Mesenchymal stem cell (in vitro differentiated cells and primary cell): ENCODE measurements around the gene NAGS.

ENCODE experiments used
- DNase-seq: peaks from one replicate; pipeline ENCODE4 v3.0.0-alpha.2; 2013
- H2AFZ ChIP-seq: one replicate; pipeline ENCODE4 v1.6.1; 2013; ENCODE audit warnings: low read depth, mild to moderate bottlenecking, control low read depth, inconsistent platforms, low read length, moderate library complexity
- H2AK5ac ChIP-seq: 2 replicates; pipeline ENCODE4 v1.6.1; 2013; ENCODE audit warnings: low read length, moderate library complexity, mild to moderate bottlenecking, inconsistent platforms; ENCODE audit not compliant: severe bottlenecking
- H2BK120ac ChIP-seq: one replicate; pipeline ENCODE4 v1.6.1; 2013; ENCODE audit warnings: low read depth, mild to moderate bottlenecking, inconsistent platforms, low read length, moderate library complexity
- H2BK12ac ChIP-seq, 2 experiments: one replicate each; pipeline ENCODE4 v1.6.1; 2013; ENCODE audit warnings: inconsistent platforms in 2 of 2, low read length in 2 of 2, mild to moderate bottlenecking in 2 of 2, moderate library complexity in 2 of 2, control low read depth in 1 of 2
- H2BK15ac ChIP-seq: one replicate; pipeline ENCODE4 v1.6.1; 2013; ENCODE audit warnings: mild to moderate bottlenecking, low read depth, inconsistent platforms; ENCODE audit not compliant: poor library complexity, severe bottlenecking
- H2BK5ac ChIP-seq: 2 replicates; pipeline ENCODE4 v1.6.1; 2013; ENCODE audit warnings: low read depth, mild to moderate bottlenecking, low read length, control low read depth, inconsistent platforms; ENCODE audit not compliant: poor library complexity, severe bottlenecking
- H3K14ac ChIP-seq, 2 experiments: one replicate each; pipeline ENCODE4 v1.6.1; 2013; ENCODE audit warnings: inconsistent platforms in 2 of 2, low read length in 2 of 2, control low read depth in 1 of 2, mild to moderate bottlenecking in 1 of 2, moderate library complexity in 1 of 2
- H3K18ac ChIP-seq, 2 experiments: one replicate each; pipeline ENCODE4 v1.6.1; 2013; ENCODE audit warnings: inconsistent platforms in 2 of 2, low read length in 2 of 2, control low read depth in 1 of 2, low read depth in 1 of 2, mild to moderate bottlenecking in 1 of 2
- H3K23ac ChIP-seq, 2 experiments: one replicate each; pipeline ENCODE4 v1.6.1; 2013; ENCODE audit warnings: inconsistent platforms in 2 of 2, low read length in 2 of 2, mild to moderate bottlenecking in 2 of 2, moderate library complexity in 2 of 2, control low read depth in 1 of 2
- H3K27ac ChIP-seq: 2 replicates; pipeline ENCODE4 v1.5.1; 2013; ENCODE audit warnings: mild to moderate bottlenecking, moderate library complexity, low read length, control low read depth, inconsistent platforms; ENCODE audit not compliant: poor library complexity, severe bottlenecking
- H3K27me3 ChIP-seq, 2 experiments: 2 replicates each; pipeline versions ENCODE4 v1.6.1 to v1.7.0; 2013; ENCODE audit warnings: low read length in 2 of 2, mild to moderate bottlenecking in 2 of 2, moderate library complexity in 2 of 2, control low read depth in 1 of 2, inconsistent platforms in 1 of 2; ENCODE audit not compliant: control insufficient read depth in 1 of 2, insufficient read depth in 1 of 2
- H3K36me3 ChIP-seq, 2 experiments: 2 replicates each; pipeline versions ENCODE4 v1.6.1 to v1.7.0; 2013; ENCODE audit warnings: low read length in 2 of 2, control low read depth in 1 of 2, inconsistent platforms in 1 of 2, low read depth in 1 of 2, mild to moderate bottlenecking in 1 of 2; ENCODE audit not compliant: insufficient read depth in 2 of 2, control insufficient read depth in 1 of 2
- H3K4ac ChIP-seq, 2 experiments: one replicate each; pipeline ENCODE4 v1.6.1; 2013; ENCODE audit warnings: inconsistent platforms in 2 of 2, low read length in 2 of 2, mild to moderate bottlenecking in 2 of 2, moderate library complexity in 2 of 2, control low read depth in 1 of 2, low read depth in 1 of 2
- H3K4me1 ChIP-seq: 2 replicates; pipeline ENCODE4 v1.6.1; 2013; ENCODE audit warnings: low read depth, low read length, control low read depth; ENCODE audit not compliant: control insufficient read depth, insufficient read depth
- H3K4me2 ChIP-seq: 2 replicates; pipeline ENCODE4 v1.6.1; 2013; ENCODE audit warnings: low read length, mild to moderate bottlenecking, inconsistent platforms; ENCODE audit not compliant: poor library complexity, severe bottlenecking
- H3K4me3 ChIP-seq, 2 experiments: 2 replicates each; pipeline versions ENCODE4 v1.5.1 to v1.7.0; 2013; ENCODE audit warnings: low read length in 2 of 2, mild to moderate bottlenecking in 2 of 2, control low read depth in 1 of 2, low read depth in 1 of 2; ENCODE audit not compliant: insufficient read depth in 1 of 2
- H3K79me1 ChIP-seq: replicated peaks from 2 replicates; pipeline ENCODE4 v1.6.1; 2013; ENCODE audit warnings: mild to moderate bottlenecking, control low read depth, low read length, inconsistent platforms; ENCODE audit not compliant: poor library complexity, severe bottlenecking
- H3K9ac ChIP-seq: 2 replicates; pipeline ENCODE4 v1.7.0; 2013; ENCODE audit warnings: mild to moderate bottlenecking, low read length, moderate library complexity
- H3K9me3 ChIP-seq: 2 replicates; pipeline ENCODE4 v1.7.0; 2013; ENCODE audit warnings: mild to moderate bottlenecking, low read length; ENCODE audit not compliant: control insufficient read depth
- H4K8ac ChIP-seq: one replicate; pipeline ENCODE4 v1.6.1; 2013; ENCODE audit warnings: inconsistent platforms, mild to moderate bottlenecking, low read length, moderate library complexity
- H4K91ac ChIP-seq: one replicate; pipeline ENCODE4 v1.6.1; 2013; ENCODE audit warnings: mild to moderate bottlenecking, low read length, inconsistent platforms
- WGBS: methylation state at CpG from one replicate; pipeline ENCODE4 v1.1.7; 2013; ENCODE audit warnings: mixed read lengths; 5-methylcytosine and 5-hydroxymethylcytosine counted together

NAGS gene

GRCh38 chr17:44023545-44024270 is 19.3 kb downstream of the NAGS start:
- Histone ChIP-seq H2BK12ac (no peak overlapping the region), H3K4me3 (no peak overlapping the region), H2BK15ac (peak overlapping the region; percentile 8), H3K4me2 (no peak overlapping the region), H3K27me3 (no peaks in the 10 kb centered on the region), H4K91ac (peak overlapping the region; percentile 19), H3K18ac (no peak overlapping the region), H3K4ac (no peak overlapping the region), H4K8ac (no peak overlapping the region), H3K27ac (no peak overlapping the region), H3K9ac (no peak overlapping the region), H3K4me1 (peaks cover 5% of the 10 kb centered on the region), H2AFZ (no peak overlapping the region), H3K23ac (no peak overlapping the region), H3K9me3 (no peaks in the 10 kb centered on the region), H3K36me3 (peaks cover 39 to 65% of the 10 kb centered on the region in 2 experiments), H2AK5ac (no peak overlapping the region), H3K79me1 (peaks cover 23% of the 10 kb centered on the region), H2BK5ac (no peak overlapping the region), H2BK120ac (no peak overlapping the region), H3K14ac (no peak overlapping the region)
- WGBS = 97% methylated on average over 22 of the region's 22 CpGs
- no peak for DNase-seq

- Histone ChIP-seq H4K91ac (no peak overlapping the region), H3K27me3 (no peaks in the 10 kb centered on the region), H3K9me3 (no peaks in the 10 kb centered on the region), H2AFZ (no peak overlapping the region), H3K9ac (no peak overlapping the region), H3K18ac (no peak overlapping the region), H2BK120ac (no peak overlapping the region), H3K14ac (no peak overlapping the region), H3K4me2 (no peak overlapping the region), H2BK15ac (no peak overlapping the region), H2BK12ac (no peak overlapping the region), H3K36me3 (peaks cover 43 to 69% of the 10 kb centered on the region in 2 experiments), H3K27ac (no peak overlapping the region), H3K4me3 (no peak overlapping the region), H3K23ac (peak overlapping the region in 1 of 2 experiments; percentile 35), H3K4ac (no peak overlapping the region), H2BK5ac (no peak overlapping the region), H3K4me1 (peaks cover 5% of the 10 kb centered on the region), H4K8ac (no peak overlapping the region), H2AK5ac (no peak overlapping the region), H3K79me1 (peaks cover 23% of the 10 kb centered on the region)
- WGBS = 96% methylated on average over 6 of the region's 6 CpGs
- DNase-seq = no peak
These were observed 19.8 kb downstream of the NAGS start for GRCh38 chr17:44024271-44024663.

- Histone ChIP-seq H3K79me1 (peaks cover 28% of the 10 kb centered on the region), H3K23ac (no peak overlapping the region), H4K8ac (no peak overlapping the region), H2BK15ac (no peak overlapping the region), H3K4me3 (no peak overlapping the region), H3K18ac (no peak overlapping the region), H3K27ac (no peak overlapping the region), H3K4me2 (no peak overlapping the region), H3K27me3 (no peaks in the 10 kb centered on the region), H3K36me3 (peaks cover 49 to 71% of the 10 kb centered on the region in 2 experiments), H2BK12ac (no peak overlapping the region), H2AFZ (no peak overlapping the region), H3K9me3 (no peaks in the 10 kb centered on the region), H4K91ac (no peak overlapping the region), H2BK5ac (no peak overlapping the region), H3K14ac (no peak overlapping the region), H2BK120ac (no peak overlapping the region), H3K4ac (no peak overlapping the region), H3K4me1 (peaks cover 5% of the 10 kb centered on the region), H3K9ac (no peak overlapping the region), H2AK5ac (no peak overlapping the region)
- DNase-seq = no peak
- WGBS = 93% methylated on average over 4 of the region's 4 CpGs
These were observed 20.4 kb downstream of the NAGS start for GRCh38 chr17:44024853-44025252.

GRCh38 chr17:44029736-44030135 is 25.3 kb downstream of the NAGS start:
- 91% methylated on average over 5 of the region's 5 CpGs for WGBS
- DNase-seq = no peak
- no peak overlapping the region for H2AFZ ChIP-seq
- no peak overlapping the region for H3K4ac ChIP-seq
- H2AK5ac ChIP-seq = no peak overlapping the region
- peak overlapping the region; percentile 23 for H4K8ac ChIP-seq
- H2BK15ac ChIP-seq = no peak overlapping the region
- H3K79me1 ChIP-seq = peaks cover 46% of the 10 kb centered on the region
- H3K18ac ChIP-seq = no peak overlapping the region
- no peak overlapping the region for H3K27ac ChIP-seq
- no peak overlapping the region for H3K9ac ChIP-seq
- H3K14ac ChIP-seq = no peak overlapping the region
- no peak overlapping the region for H2BK120ac ChIP-seq
- H2BK12ac ChIP-seq = no peak overlapping the region
- no peak overlapping the region for H3K4me3 ChIP-seq
- no peak overlapping the region for H3K4me2 ChIP-seq
- H3K36me3 ChIP-seq = peaks cover 50 to 70% of the 10 kb centered on the region in 2 experiments
- peak overlapping the region; percentile 61 for H4K91ac ChIP-seq
- no peaks in the 10 kb centered on the region for H3K27me3 ChIP-seq
- no peak overlapping the region for H2BK5ac ChIP-seq
- no peaks in the 10 kb centered on the region for H3K9me3 ChIP-seq
- H3K23ac ChIP-seq = no peak overlapping the region
- H3K4me1 ChIP-seq = peaks cover 3% of the 10 kb centered on the region
